GM23338 (cell line): Measurements from ENCODE around the gene KLK12. TPM values are rescaled to one million over a fixed set of nuclear protein-coding genes. Genes with fewer than 3 reads are reported as not detected.
A peak's percentile ranks its signal among the peaks of the same experiment; 100 is the strongest.

Source experiments
- ATAC-seq: fragments of 200-7000 bp; cut with Tn5 transposase; 3 replicates; pipeline ENCODE4 v1.9.1; 2020
- DNase-seq: peaks from one replicate; pipeline ENCODE4 v3.0.0-alpha.2; 2015; ENCODE audit warnings: low spot score
- H2AFZ ChIP-seq: fragments of 200-600 bp; sonication (generic); 2 replicates; pipeline ENCODE4 v1.8.0; 2016; ENCODE audit warnings: antibody characterized with exemption, mild to moderate bottlenecking, moderate library complexity
- H3F3A ChIP-seq: fragments of 200-600 bp; sonication (generic); replicated peaks from 2 replicates; pipeline ENCODE4 v1.8.0; 2017; ENCODE audit warnings: antibody characterized with exemption, mixed run types, low read depth
- H3K27ac ChIP-seq: fragments of 200-600 bp; sonication (generic); 2 replicates; pipeline ENCODE4 v1.6.1; 2016; ENCODE audit warnings: low read depth
- H3K27me3 ChIP-seq: fragments of 200-600 bp; sonication (generic); 2 replicates; pipeline ENCODE4 v1.8.0; 2016; ENCODE audit warnings: mild to moderate bottlenecking, mixed run types, moderate library complexity; ENCODE audit not compliant: insufficient read depth
- H3K36me3 ChIP-seq: fragments of 200-600 bp; sonication (generic); 2 replicates; pipeline ENCODE4 v1.8.0; 2016; ENCODE audit warnings: mild to moderate bottlenecking; ENCODE audit not compliant: insufficient read depth
- H3K4me1 ChIP-seq: fragments of 200-600 bp; sonication (generic); 2 replicates; pipeline ENCODE4 v1.8.0; 2016; ENCODE audit warnings: mild to moderate bottlenecking, moderate library complexity; ENCODE audit not compliant: insufficient read depth
- H3K4me2 ChIP-seq: fragments of 200-600 bp; sonication (generic); 2 replicates; pipeline ENCODE4 v1.7.1; 2017; ENCODE audit warnings: mixed run types
- H3K4me3 ChIP-seq: fragments of 200-600 bp; sonication (generic); 2 replicates; pipeline ENCODE4 v1.6.1; 2016; ENCODE audit warnings: mixed run types
- H3K79me2 ChIP-seq: fragments of 200-600 bp; sonication (generic); replicated peaks from 2 replicates; pipeline ENCODE4 v1.8.0; 2017; ENCODE audit warnings: mild to moderate bottlenecking; ENCODE audit not compliant: insufficient read depth
- H3K9me2 ChIP-seq: fragments of 200-600 bp; sonication (generic); 2 replicates; pipeline ENCODE4 v1.8.0; 2017; ENCODE audit not compliant: insufficient read depth
- H4K20me1 ChIP-seq: fragments of 200-600 bp; sonication (generic); replicated peaks from 2 replicates; pipeline ENCODE4 v1.8.0; 2017; ENCODE audit warnings: mild to moderate bottlenecking; ENCODE audit not compliant: insufficient read depth
- H3K27ac Mint-ChIP-seq: 2 replicates; pipeline ENCODE4 v1.8.0; 2020; ENCODE audit warnings: inconsistent platforms, mild to moderate bottlenecking, moderate library complexity, mixed read lengths
- H3K27me3 Mint-ChIP-seq: 3 replicates; pipeline ENCODE4 v1.8.0; 2022; ENCODE audit warnings: low read depth, mild to moderate bottlenecking, moderate library complexity, mixed read lengths, inconsistent platforms; ENCODE audit not compliant: insufficient read depth, poor library complexity
- H3K36me3 Mint-ChIP-seq: 3 replicates; pipeline ENCODE4 v1.8.0; 2021; ENCODE audit warnings: low read depth, mild to moderate bottlenecking, inconsistent platforms, moderate library complexity, mixed read lengths
- H3K4me1 Mint-ChIP-seq: 3 replicates; pipeline ENCODE4 v1.8.0; 2020; ENCODE audit warnings: mild to moderate bottlenecking, inconsistent platforms, mixed read lengths
- H3K4me3 Mint-ChIP-seq: 3 replicates; pipeline ENCODE4 v1.8.0; 2021; ENCODE audit warnings: moderate library complexity, mild to moderate bottlenecking, inconsistent platforms, mixed read lengths
- H3K9me3 Mint-ChIP-seq: 3 replicates; pipeline ENCODE4 v1.8.0; 2020; ENCODE audit warnings: moderate library complexity, mild to moderate bottlenecking, inconsistent platforms, mixed read lengths
- CREB1 ChIP-seq: fragments of 250-450 bp; sonication (Bioruptor Pico); IDR thresholded peaks from 2 replicates; pipeline ENCODE4 v1.5.0; 2020; ENCODE audit warnings: low read depth, mild to moderate bottlenecking, moderate library complexity
- CTCF ChIP-seq, 2 experiments: fragments of 200-600 bp in 1 of 2; sonication (generic) in 1 of 2; conservative IDR thresholded peaks; 2 replicates each; pipeline versions ENCODE4 v1.5.1 to v1.6.1; 2016 to 2017; ENCODE audit warnings: antibody characterized with exemption in 2 of 2, low read depth in 2 of 2, mild to moderate bottlenecking in 2 of 2, moderate library complexity in 1 of 2
- ETS1 ChIP-seq: IDR thresholded peaks from 2 replicates; pipeline ENCODE4 v1.6.1; 2016; ENCODE audit warnings: antibody characterized with exemption
- EZH2 ChIP-seq: fragments of 200-600 bp; sonication (generic); IDR thresholded peaks from one replicate; pipeline ENCODE4 v1.8.0; 2017; ENCODE audit warnings: antibody characterized with exemption, mild to moderate bottlenecking, low read depth; ENCODE audit not compliant: unreplicated experiment
- EZH2phosphoT487 ChIP-seq: fragments of 200-600 bp; sonication (generic); IDR thresholded peaks from one replicate; pipeline ENCODE4 v1.8.1; 2018; ENCODE audit warnings: antibody characterized with exemption; ENCODE audit not compliant: unreplicated experiment
- JUNB ChIP-seq: IDR thresholded peaks from one replicate; pipeline ENCODE4 v1.6.1; 2016; ENCODE audit warnings: antibody characterized with exemption; ENCODE audit not compliant: unreplicated experiment
- NANOG ChIP-seq: IDR thresholded peaks from 2 replicates; pipeline ENCODE4 v1.6.1; 2016; ENCODE audit warnings: antibody characterized with exemption, borderline replicate concordance
- POLR2AphosphoS5 ChIP-seq: IDR thresholded peaks from 2 replicates; pipeline ENCODE4 v1.6.1; 2016; ENCODE audit warnings: antibody characterized with exemption, low read depth
- REST ChIP-seq: IDR thresholded peaks from one replicate; pipeline ENCODE4 v1.6.1; 2018; ENCODE audit warnings: antibody characterized with exemption; ENCODE audit not compliant: unreplicated experiment
- STAT1 ChIP-seq: IDR thresholded peaks from one replicate; pipeline ENCODE4 v1.6.1; 2016; ENCODE audit warnings: antibody characterized with exemption; ENCODE audit not compliant: unreplicated experiment
- ZNF331 ChIP-seq: fragments of 250-450 bp; sonication (Bioruptor Pico); IDR thresholded peaks from 2 replicates; pipeline ENCODE4 v1.5.0; 2020; ENCODE audit warnings: low read depth, mild to moderate bottlenecking, moderate library complexity
- polyA plus RNA-seq: library from polyadenylated mRNA; unstranded; fragments of >200 nt; fragmentation: Nextera tagmentation; extraction: Ambion mirVana; gene quantifications from 2 replicates; pipeline ENCODE4 v1.2.1, GENCODE V29; 2016
- total RNA-seq: library from RNA; depleted of rRNA; stranded (reverse); fragments of >200 nt; shearing (Covaris generic); gene quantifications from 2 replicates; pipeline ENCODE4 v1.2.3, GENCODE V29; 2014

The KLK12 gene
- total and polyA plus RNA-seq, 2 experiments from 2014 or later, result not detected

DNA sequence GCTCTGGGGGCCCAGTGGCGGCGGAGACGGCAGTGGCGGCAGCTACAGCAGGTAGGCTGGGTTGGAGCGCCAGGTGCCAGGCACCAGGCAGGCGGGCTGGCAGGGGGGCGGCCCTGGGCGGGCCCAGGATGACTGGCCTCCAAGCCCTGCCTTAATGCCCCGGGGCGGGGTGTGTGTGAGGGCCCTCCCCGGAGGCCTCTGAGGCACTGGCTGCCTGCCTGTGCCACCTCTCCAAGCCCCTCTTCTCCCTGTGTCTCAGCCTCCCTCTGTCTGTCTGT is 8.3 kb downstream of the KLK12 start, which contains the start of gene KLK11:
TSS of gene KLK11 (minus strand) at position 63 of the 278 bp plus-strand sequence. CDS start 985 bp downstream, outside the sequence.
- no peaks in the 10 kb centered on the region for H3K27me3 ChIP-seq
- TF ChIP-seq NANOG (no peak), JUNB (no peak), STAT1 (no peak), EZH2 (no peak), EZH2phosphoT487 (no peak), POLR2AphosphoS5 (no peak)
- Mint-ChIP-seq H3K4me3 (peak within 1 kb of the TSS; percentile 12; the same call in 1 of the 3 replicates), H3K4me1 (peaks cover 39% of the 10 kb centered on the region), H3K9me3 (no peaks in the 10 kb centered on the region; the same call in 2 of the 3 replicates), H3K36me3 (peaks cover 3% of the 10 kb centered on the region; the same call in 1 of the 3 replicates), H3K27ac (no peak within 1 kb of the TSS), H3K27me3 (peaks cover 20% of the 10 kb centered on the region)
- H3K27ac ChIP-seq, result no peak within 1 kb of the TSS
- no peaks in the 10 kb centered on the region for H3K79me2 ChIP-seq
- peaks cover under 1% of the 10 kb centered on the region; the same call in 1 of the 2 replicates for H3K4me1 ChIP-seq
- no peaks in the 10 kb centered on the region for H4K20me1 ChIP-seq
- no peak for DNase-seq
- H3K9me2 ChIP-seq, result peaks cover 7% of the 10 kb centered on the region; the same call in 1 of the 2 replicates
- H3K36me3 ChIP-seq, result no peaks in the 10 kb centered on the region
- ATAC-seq, result peak; percentile 21; the same call in 2 of the 3 replicates
- H3F3A ChIP-seq, result no peaks in the 10 kb centered on the region
- H3K4me2 ChIP-seq, result no peak within 1 kb of the TSS
- peak within 1 kb of the TSS; percentile 32; the same call in 1 of the 2 replicates for H2AFZ ChIP-seq
- H3K4me3 ChIP-seq, result no peak within 1 kb of the TSS

DNA sequence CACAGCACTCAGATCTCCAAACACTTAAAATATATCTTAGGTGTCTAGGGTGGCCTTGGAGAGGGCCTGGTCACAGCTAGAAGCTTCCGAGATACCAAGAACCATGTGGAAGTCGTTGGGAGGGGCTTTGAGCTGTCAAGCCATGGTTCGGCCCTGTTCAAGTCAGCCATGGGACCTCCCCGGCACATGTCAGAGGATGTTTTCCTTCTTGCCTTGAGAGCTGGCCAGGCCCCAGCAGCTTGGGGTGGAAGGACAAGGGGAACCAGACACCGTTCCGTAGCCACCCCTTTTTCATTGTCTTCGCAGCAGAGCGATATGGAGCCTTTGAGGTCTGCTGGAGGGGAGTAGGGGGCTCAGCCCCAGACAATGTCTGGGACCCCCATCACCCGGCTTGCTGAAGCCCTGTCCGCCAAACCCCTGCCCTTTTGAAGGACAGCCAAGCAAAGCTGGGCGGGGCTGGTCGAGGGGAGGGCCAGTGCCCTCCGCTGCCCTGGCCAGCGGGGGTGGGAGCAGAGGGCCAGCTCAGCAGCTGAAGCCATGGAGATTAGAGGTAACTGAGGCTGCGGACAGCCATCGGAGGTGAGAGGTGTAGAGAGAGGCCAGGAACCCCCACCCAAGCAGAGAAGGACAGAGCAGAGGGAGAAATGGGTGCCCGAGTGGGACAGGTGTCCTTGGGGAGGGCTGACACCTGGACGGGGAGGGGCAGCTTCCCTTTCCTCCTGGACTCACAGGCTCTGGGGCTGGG is 8.8 kb downstream of the KLK12 start:
- peaks cover 3% of the 10 kb centered on the region; the same call in 1 of the 3 replicates for H3K36me3 Mint-ChIP-seq
- H2AFZ ChIP-seq, result no peak overlapping the region
- H3K27ac ChIP-seq, result no peak overlapping the region
- no peak for ATAC-seq
- H3K27me3 ChIP-seq, result no peaks in the 10 kb centered on the region
- peaks cover 5% of the 10 kb centered on the region; the same call in 1 of the 2 replicates for H3K4me1 ChIP-seq
- peaks cover 7% of the 10 kb centered on the region; the same call in 1 of the 2 replicates for H3K9me2 ChIP-seq
- H3K4me3 Mint-ChIP-seq, result no peak overlapping the region
- H3K27me3 Mint-ChIP-seq, result peaks cover 20% of the 10 kb centered on the region
- H3K4me1 Mint-ChIP-seq, result peaks cover 42% of the 10 kb centered on the region
- H3K36me3 ChIP-seq, result no peaks in the 10 kb centered on the region
- no peaks in the 10 kb centered on the region; the same call in 2 of the 3 replicates for H3K9me3 Mint-ChIP-seq
- no peak overlapping the region for H3K4me3 ChIP-seq
- no peaks in the 10 kb centered on the region for H3F3A ChIP-seq
- H3K27ac Mint-ChIP-seq, result no peak overlapping the region
- H3K4me2 ChIP-seq, result no peak overlapping the region
- no peaks in the 10 kb centered on the region for H4K20me1 ChIP-seq
- no peak for DNase-seq
- H3K79me2 ChIP-seq, result no peaks in the 10 kb centered on the region
- TF ChIP-seq EZH2 (no peak), EZH2phosphoT487 (no peak), JUNB (no peak), ZNF331 (no peak), CTCF (conservative IDR thresholded peaks at IDR 0.05; ENCODE audit: low read depth in 2 of 2) (no peak), POLR2AphosphoS5 (no peak), NANOG (no peak), CREB1 (no peak), ETS1 (no peak), REST (no peak), STAT1 (no peak)
